Activated CD4-positive, alpha-beta T cell treated with anti-CD3 and anti-CD28 coated beads for 36 hours (primary cell): Measurements from ENCODE around the gene ISYNA1. TPM values are rescaled to one million over a fixed set of nuclear protein-coding genes. Genes with fewer than 3 reads are reported as not detected.

Experiments used
- ATAC-seq: fragments of 200-7000 bp; cut with Tn5 transposase; one replicate; pipeline ENCODE4 v1.10.0; 2021; ENCODE audit warnings: mild to moderate bottlenecking, moderate library complexity
- CTCF ChIA-PET: fragments of 350-600 bp; sonication (Branson Sonifier 250); formaldehyde crosslinking; loops from one replicate; lab custom pipeline; 2021; ENCODE audit warnings: antibody characterized with exemption; lab: Charles Lee
- POLR2A ChIA-PET: fragments of 350-600 bp; sonication (Branson Sonifier 250); formaldehyde crosslinking; loops from one replicate; lab custom pipeline; 2021; ENCODE audit warnings: antibody characterized with exemption, inconsistent platforms; lab: Charles Lee
- DNase-seq: peaks from one replicate; pipeline ENCODE4 v3.0.0-alpha.2; 2020
- H3K27ac Mint-ChIP-seq: one replicate; pipeline ENCODE4 v1.8.0; 2021; ENCODE audit warnings: mixed read lengths
- H3K27me3 Mint-ChIP-seq: one replicate; pipeline ENCODE4 v1.8.0; 2021; ENCODE audit warnings: mixed read lengths
- H3K36me3 Mint-ChIP-seq: one replicate; pipeline ENCODE4 v1.8.0; 2021; ENCODE audit warnings: low read depth, mixed read lengths
- H3K4me1 Mint-ChIP-seq: one replicate; pipeline ENCODE4 v1.8.0; 2021; ENCODE audit warnings: mixed read lengths
- H3K4me3 Mint-ChIP-seq: one replicate; pipeline ENCODE4 v1.8.0; 2021; ENCODE audit warnings: mild to moderate bottlenecking, moderate library complexity, mixed read lengths
- H3K9me3 Mint-ChIP-seq: one replicate; pipeline ENCODE4 v1.8.0; 2021; ENCODE audit warnings: low read depth, mixed read lengths
- intact Hi-C, 2 experiments: fragments of 100-400 bp; cut with DNase I in 1 of 2; cut with micrococcal nuclease in 1 of 2; formaldehyde crosslinking; loops; one replicate each; pipeline versions ENCODE4 v1.14.2 to v1.15.1; 2022 to 2024; cut with DNase I, micrococcal nuclease
- total RNA-seq, 2 experiments: library from RNA; stranded (reverse); gene quantifications; one replicate each; pipeline ENCODE4 v1.2.3, GENCODE V29; 2021

The ISYNA1 gene
- total RNA-seq, 2 experiments from 2014 or later, result 18.8 to 23.3 TPM

- H3K36me3 Mint-ChIP-seq, result peaks cover 11% of the 10 kb centered on the region
- no peaks in the 10 kb centered on the region for H3K27me3 Mint-ChIP-seq
- CTCF ChIA-PET, result no interaction called here
- H3K9me3 Mint-ChIP-seq, result no peaks in the 10 kb centered on the region
- DNase-seq, result peak; percentile 80
- peak; percentile 62 for ATAC-seq
- H3K4me3 Mint-ChIP-seq, result peak overlapping the region; percentile 63
- intact Hi-C loops, result loop anchor here (1.0 to 5.0 kb wide), 3 partner anchors 18 to 350 kb away; partner anchors contain the start of gene SSBP4 (in 2 of the 2)
- H3K4me1 Mint-ChIP-seq, result peaks cover 21% of the 10 kb centered on the region
- POLR2A ChIA-PET, result interaction anchor here (0.5 kb wide), 1 partner anchor 1298 kb away, joined by 4 read pairs; no protein-coding TSS in a partner anchor
- no peak overlapping the region for H3K27ac Mint-ChIP-seq
Observed at GRCh38 chr19:18436671-18437490, 1.1 kb downstream of the ISYNA1 start.

- H3K36me3 Mint-ChIP-seq, result peaks cover 11% of the 10 kb centered on the region
- ATAC-seq (no peak), DNase-seq (no peak)
- no peak overlapping the region for H3K27ac Mint-ChIP-seq
- peak overlapping the region; percentile 26 for H3K4me3 Mint-ChIP-seq
- no peaks in the 10 kb centered on the region for H3K9me3 Mint-ChIP-seq
- ChIA-PET POLR2A (interaction anchor here (0.6 kb wide), 1 partner anchor 283 kb away, joined by 3 read pairs; the partner anchor contains the start of gene PIK3R2), CTCF (interaction anchor here (1.1 kb wide), 1 partner anchor 157 kb away, joined by 3 read pairs; no protein-coding TSS in a partner anchor)
- intact Hi-C loops, result loop anchor here (2.0 to 5.0 kb wide), 2 partner anchors 17 to 351 kb away; partner anchors contain the start of gene SSBP4 (in 1 of the 2)
- H3K4me1 Mint-ChIP-seq, result peaks cover 19% of the 10 kb centered on the region
- no peaks in the 10 kb centered on the region for H3K27me3 Mint-ChIP-seq
Observed at GRCh38 chr19:18435842-18436670, 1.9 kb downstream of the ISYNA1 start.

GRCh38 chr19:18435178-18435841 is 2.6 kb downstream of the ISYNA1 start:
- Mint-ChIP-seq H3K4me3 (no peak overlapping the region), H3K36me3 (peaks cover 13% of the 10 kb centered on the region), H3K27me3 (no peaks in the 10 kb centered on the region), H3K4me1 (peaks cover 22% of the 10 kb centered on the region), H3K9me3 (no peaks in the 10 kb centered on the region), H3K27ac (no peak overlapping the region)
- intact Hi-C loops, result loop anchor here in 1 of 2 experiments (5.0 kb wide), 1 partner anchor 352 kb away; no protein-coding TSS in a partner anchor
- DNase-seq, result peak; percentile 13
- POLR2A ChIA-PET, result interaction anchor here (0.6 kb wide), 1 partner anchor 283 kb away, joined by 3 read pairs; the partner anchor contains the start of gene PIK3R2
- CTCF ChIA-PET, result interaction anchor here (1.1 to 1.2 kb wide), 2 partner anchors 47 to 158 kb away, joined by 3 to 4 read pairs; no protein-coding TSS in a partner anchor
- no peak for ATAC-seq

GRCh38 chr19:18434411-18435175 is 3.3 kb downstream of the ISYNA1 start:
- CTCF ChIA-PET, result interaction anchor here (0.9 to 1.2 kb wide), 4 partner anchors 15 to 158 kb away, joined by 3 to 7 read pairs (median 4); partner anchors contain the start of gene SSBP4
- H3K27me3 Mint-ChIP-seq, result no peaks in the 10 kb centered on the region
- ATAC-seq (no peak), DNase-seq (no peak)
- peaks cover 27% of the 10 kb centered on the region for H3K4me1 Mint-ChIP-seq
- H3K4me3 Mint-ChIP-seq, result peak overlapping the region; percentile 15
- POLR2A ChIA-PET, result no interaction called here
- H3K36me3 Mint-ChIP-seq, result peaks cover 13% of the 10 kb centered on the region
- no peaks in the 10 kb centered on the region for H3K9me3 Mint-ChIP-seq
- intact Hi-C loops, result loop anchor here in 1 of 2 experiments (5.0 kb wide), 1 partner anchor 353 kb away; no protein-coding TSS in a partner anchor
- H3K27ac Mint-ChIP-seq, result no peak overlapping the region

- peaks cover 31% of the 10 kb centered on the region for H3K4me1 Mint-ChIP-seq
- peaks cover 13% of the 10 kb centered on the region for H3K36me3 Mint-ChIP-seq
- H3K27ac Mint-ChIP-seq, result no peak overlapping the region
- no peaks in the 10 kb centered on the region for H3K27me3 Mint-ChIP-seq
- intact Hi-C loops, result no loop called here
- no peak for ATAC-seq
- CTCF ChIA-PET, result interaction anchor here (0.9 to 1.2 kb wide), 3 partner anchors 15 to 46 kb away, joined by 4 to 7 read pairs (median 5); partner anchors contain the start of gene SSBP4
- no peak for DNase-seq
- H3K4me3 Mint-ChIP-seq, result peak overlapping the region; percentile 15
- H3K9me3 Mint-ChIP-seq, result no peaks in the 10 kb centered on the region
- POLR2A ChIA-PET, result no interaction called here
Observed at GRCh38 chr19:18433735-18434398, 4.1 kb downstream of the ISYNA1 start.

GRCh38 chr19:18433015-18433691 is 4.8 kb downstream of the ISYNA1 start:
- Mint-ChIP-seq H3K36me3 (peaks cover 13% of the 10 kb centered on the region), H3K27ac (no peak overlapping the region), H3K4me1 (peaks cover 33% of the 10 kb centered on the region), H3K9me3 (no peaks in the 10 kb centered on the region), H3K27me3 (no peaks in the 10 kb centered on the region), H3K4me3 (no peak overlapping the region)
- DNase-seq (no peak), ATAC-seq (no peak)
- intact Hi-C loops, result no loop called here
- ChIA-PET CTCF (interaction anchor here (1.2 kb wide), 1 partner anchor 18 kb away, joined by 5 read pairs; no protein-coding TSS in a partner anchor), POLR2A (no interaction called here)

GRCh38 chr19:18432275-18433014 is 5.5 kb downstream of the ISYNA1 start:
- Mint-ChIP-seq H3K4me1 (peaks cover 33% of the 10 kb centered on the region), H3K36me3 (peaks cover 13% of the 10 kb centered on the region), H3K9me3 (no peaks in the 10 kb centered on the region), H3K27me3 (no peaks in the 10 kb centered on the region), H3K4me3 (no peak overlapping the region), H3K27ac (no peak overlapping the region)
- ChIA-PET POLR2A (interaction anchor here (0.8 kb wide), 1 partner anchor 151 kb away, joined by 4 read pairs; the partner anchor contains the start of gene JUND), CTCF (interaction anchor here (1.2 kb wide), 1 partner anchor 13 kb away, joined by 3 read pairs; no protein-coding TSS in a partner anchor)
- intact Hi-C loops, result no loop called here
- ATAC-seq (no peak), DNase-seq (no peak)

GRCh38 chr19:18431351-18432197 is 6.4 kb downstream of the ISYNA1 start:
- H3K4me3 Mint-ChIP-seq, result no peak overlapping the region
- intact Hi-C loops, result no loop called here
- H3K9me3 Mint-ChIP-seq, result no peaks in the 10 kb centered on the region
- peaks cover 30% of the 10 kb centered on the region for H3K4me1 Mint-ChIP-seq
- H3K27me3 Mint-ChIP-seq, result no peaks in the 10 kb centered on the region
- H3K27ac Mint-ChIP-seq, result no peak overlapping the region
- DNase-seq, result no peak
- POLR2A ChIA-PET, result interaction anchor here (0.8 kb wide), 1 partner anchor 150 kb away, joined by 4 read pairs; the partner anchor contains the start of gene JUND
- CTCF ChIA-PET, result interaction anchor here (1.2 kb wide), 1 partner anchor 12 kb away, joined by 3 read pairs; no protein-coding TSS in a partner anchor
- H3K36me3 Mint-ChIP-seq, result peaks cover 13% of the 10 kb centered on the region
- ATAC-seq, result no peak
